Hepatocyte (in vitro differentiated cells): ENCODE results near the gene COG6. TPM values are rescaled to one million over a fixed set of nuclear protein-coding genes. Genes with fewer than 3 reads are reported as not detected.

Source experiments
- DNase-seq: peaks from one replicate; pipeline ENCODE4 v3.0.0-alpha.2; 2016; ENCODE audit warnings: low spot score
- H2AFZ ChIP-seq: fragments of 200-600 bp; sonication (generic); 2 replicates; pipeline ENCODE4 v1.6.0; 2016; ENCODE audit warnings: antibody characterized with exemption, mild to moderate bottlenecking
- H3K27ac ChIP-seq: fragments of 200-600 bp; sonication (generic); 2 replicates; pipeline ENCODE4 v1.5.1; 2016; ENCODE audit warnings: mild to moderate bottlenecking
- H3K27me3 ChIP-seq: fragments of 200-600 bp; sonication (generic); 2 replicates; pipeline ENCODE4 v1.6.1; 2016
- H3K36me3 ChIP-seq: fragments of 200-600 bp; sonication (generic); replicated peaks from 2 replicates; pipeline ENCODE4 v1.5.1; 2016; ENCODE audit warnings: low read depth; ENCODE audit not compliant: insufficient read depth
- H3K4me1 ChIP-seq: fragments of 200-600 bp; sonication (generic); 2 replicates; pipeline ENCODE4 v1.5.1; 2016; ENCODE audit warnings: mild to moderate bottlenecking, moderate library complexity; ENCODE audit not compliant: insufficient read depth
- H3K4me2 ChIP-seq: fragments of 200-600 bp; sonication (generic); 2 replicates; pipeline ENCODE4 v1.6.0; 2016
- H3K4me3 ChIP-seq: fragments of 200-600 bp; sonication (generic); 2 replicates; pipeline ENCODE4 v1.5.1; 2016; ENCODE audit warnings: mild to moderate bottlenecking
- H3K79me2 ChIP-seq: fragments of 200-600 bp; sonication (generic); 2 replicates; pipeline ENCODE4 v1.6.0; 2017; ENCODE audit warnings: mild to moderate bottlenecking
- H3K9me2 ChIP-seq: fragments of 200-600 bp; sonication (generic); replicated peaks from 2 replicates; pipeline ENCODE4 v1.6.0; 2017; ENCODE audit warnings: mild to moderate bottlenecking; ENCODE audit not compliant: insufficient read depth
- H3K9me3 ChIP-seq: fragments of 200-600 bp; sonication (generic); 2 replicates; pipeline ENCODE4 v1.5.1; 2016; ENCODE audit warnings: low read depth, mild to moderate bottlenecking
- H4K20me1 ChIP-seq: fragments of 200-600 bp; sonication (generic); 2 replicates; pipeline ENCODE4 v1.6.0; 2016; ENCODE audit warnings: mild to moderate bottlenecking; ENCODE audit not compliant: insufficient read depth, poor library complexity, severe bottlenecking
- CTCF ChIP-seq: fragments of 200-600 bp; sonication (generic); IDR thresholded peaks from 2 replicates; pipeline ENCODE4 v1.5.1; 2016; ENCODE audit warnings: antibody characterized with exemption, mild to moderate bottlenecking; ENCODE audit not compliant: poor library complexity
- EZH2 ChIP-seq: fragments of 200-600 bp; sonication (generic); IDR thresholded peaks from 2 replicates; pipeline ENCODE4 v1.6.1; 2016; ENCODE audit warnings: antibody characterized with exemption, mild to moderate bottlenecking, borderline replicate concordance
- EZH2phosphoT487 ChIP-seq: fragments of 200-600 bp; sonication (generic); IDR thresholded peaks from one replicate; pipeline ENCODE4 v1.6.1; 2018; ENCODE audit warnings: antibody characterized with exemption, mild to moderate bottlenecking, low read depth, moderate library complexity; ENCODE audit not compliant: unreplicated experiment, severe bottlenecking
- WGBS: methylation state at CpG from one replicate; pipeline ENCODE4 v1.1.6; 2016; ENCODE audit warnings: low lambda C conversion rate; ENCODE audit errors: missing lambda C conversion rate; 5-methylcytosine and 5-hydroxymethylcytosine counted together
- polyA plus RNA-seq: library from polyadenylated mRNA; unstranded; fragments of >200 nt; fragmentation: Nextera tagmentation; extraction: Ambion mirVana; gene quantifications from 2 replicates; pipeline ENCODE4 v1.2.1, GENCODE V29; 2016
- total RNA-seq: library from RNA; depleted of rRNA; stranded (reverse); fragments of >200 nt; gene quantifications from 2 replicates; pipeline ENCODE4 v1.2.3, GENCODE V29; 2014

Gene COG6
- total and polyA plus RNA-seq, 2 experiments from 2014 or later: 25.3 to 37.3 TPM

GRCh38 chr13:39766464-39767158 is 111.1 kb downstream of the COG6 start:
- H3K4me2 ChIP-seq: no peak overlapping the region
- TF ChIP-seq CTCF (no peak), EZH2phosphoT487 (no peak)
- no peak overlapping the region for H3K4me3 ChIP-seq
- H3K27me3 ChIP-seq: no peaks in the 10 kb centered on the region
- no peaks in the 10 kb centered on the region for H3K79me2 ChIP-seq
- DNase-seq: no peak
- H4K20me1 ChIP-seq: no peaks in the 10 kb centered on the region
- no peaks in the 10 kb centered on the region for H3K4me1 ChIP-seq
- H3K9me2 ChIP-seq: no peaks in the 10 kb centered on the region
- no peak overlapping the region for H2AFZ ChIP-seq
- H3K9me3 ChIP-seq: no peaks in the 10 kb centered on the region
- H3K36me3 ChIP-seq: no peaks in the 10 kb centered on the region
- H3K27ac ChIP-seq: no peak overlapping the region
- 79% methylated on average over 2 of the region's 2 CpGs for WGBS

GRCh38 chr13:39767791-39768517 is 112.5 kb downstream of the COG6 start:
- no peaks in the 10 kb centered on the region for H3K9me3 ChIP-seq
- H3K36me3 ChIP-seq: no peaks in the 10 kb centered on the region
- no peak for DNase-seq
- 65% methylated on average over 3 of the region's 3 CpGs for WGBS
- no peak overlapping the region for H3K4me3 ChIP-seq
- no peaks in the 10 kb centered on the region for H3K4me1 ChIP-seq
- no peaks in the 10 kb centered on the region for H3K27me3 ChIP-seq
- H3K9me2 ChIP-seq: no peaks in the 10 kb centered on the region
- TF ChIP-seq CTCF (no peak), EZH2 (no peak), EZH2phosphoT487 (no peak)
- no peak overlapping the region for H3K27ac ChIP-seq
- no peaks in the 10 kb centered on the region for H3K79me2 ChIP-seq
- H2AFZ ChIP-seq: no peak overlapping the region
- no peaks in the 10 kb centered on the region for H4K20me1 ChIP-seq
- no peak overlapping the region for H3K4me2 ChIP-seq

GRCh38 chr13:39768962-39769361 is 113.5 kb downstream of the COG6 start:
- H3K9me2 ChIP-seq: no peaks in the 10 kb centered on the region
- no peaks in the 10 kb centered on the region for H3K27me3 ChIP-seq
- H3K4me1 ChIP-seq: no peaks in the 10 kb centered on the region
- H2AFZ ChIP-seq: no peak overlapping the region
- H3K4me2 ChIP-seq: no peak overlapping the region
- H3K79me2 ChIP-seq: no peaks in the 10 kb centered on the region
- H3K27ac ChIP-seq: no peak overlapping the region
- no peak for TF ChIP-seq CTCF
- TF ChIP-seq EZH2phosphoT487: no peak
- TF ChIP-seq EZH2: no peak
- H3K9me3 ChIP-seq: no peaks in the 10 kb centered on the region
- H4K20me1 ChIP-seq: no peaks in the 10 kb centered on the region
- DNase-seq: no peak
- H3K4me3 ChIP-seq: no peak overlapping the region
- H3K36me3 ChIP-seq: no peaks in the 10 kb centered on the region
